ENCODE measurements around the gene RBBP4. TPM values are rescaled to one million over a fixed set of nuclear protein-coding genes. Genes with fewer than 3 reads are reported as not detected.
A peak's percentile ranks its signal among the peaks of the same experiment; 100 is the strongest.
"Not testable (repeated sequence)": the region's sequence is repeated elsewhere in the genome, so short reads cannot be mapped to it uniquely, and the experiment has no call there.

RBBP4 gene
- total RNA-seq, 1 donor from 2014 or later: 45.4 TPM

DNA sequence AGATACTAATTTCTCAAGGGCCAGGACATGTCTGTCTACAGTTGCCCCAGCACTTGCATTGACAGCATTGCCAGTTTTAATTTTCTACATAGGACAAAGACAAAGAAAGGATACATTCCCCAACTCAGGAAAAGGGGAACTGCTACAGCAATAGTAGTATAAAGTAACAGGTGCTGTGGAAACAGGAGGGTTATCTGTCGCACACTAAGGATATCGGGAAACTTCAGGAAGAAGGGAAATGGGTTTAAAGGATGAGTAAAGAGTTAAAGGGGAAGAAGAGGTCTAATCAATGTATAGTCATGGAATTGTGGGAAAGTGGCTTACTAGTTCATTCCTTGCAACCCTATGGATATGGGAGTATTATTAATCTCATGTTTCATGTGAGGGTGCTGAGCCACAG, 35.4 kb downstream of the RBBP4 start:
- Histone ChIP-seq H3K27ac (no peak overlapping the region), H3K36me3 (peaks cover 52 to 73% of the 10 kb centered on the region in 2 donors), H3K27me3 (no peaks in the 10 kb centered on the region), H3K9me3 (no peaks in the 10 kb centered on the region), H3K4me1 (peaks cover 0 to 9% of the 10 kb centered on the region in 2 donors), H3K4me3 (no peak overlapping the region)
- peak in 1 of 2 donors; percentile 3 for DNase-seq (ENCODE audit: low spot score in 2 of 2)
- no peak for TF ChIP-seq CTCF (IDR thresholded peaks at IDR 0.05)
- intact Hi-C loops (cut with DNase I): no loop called here

DNA sequence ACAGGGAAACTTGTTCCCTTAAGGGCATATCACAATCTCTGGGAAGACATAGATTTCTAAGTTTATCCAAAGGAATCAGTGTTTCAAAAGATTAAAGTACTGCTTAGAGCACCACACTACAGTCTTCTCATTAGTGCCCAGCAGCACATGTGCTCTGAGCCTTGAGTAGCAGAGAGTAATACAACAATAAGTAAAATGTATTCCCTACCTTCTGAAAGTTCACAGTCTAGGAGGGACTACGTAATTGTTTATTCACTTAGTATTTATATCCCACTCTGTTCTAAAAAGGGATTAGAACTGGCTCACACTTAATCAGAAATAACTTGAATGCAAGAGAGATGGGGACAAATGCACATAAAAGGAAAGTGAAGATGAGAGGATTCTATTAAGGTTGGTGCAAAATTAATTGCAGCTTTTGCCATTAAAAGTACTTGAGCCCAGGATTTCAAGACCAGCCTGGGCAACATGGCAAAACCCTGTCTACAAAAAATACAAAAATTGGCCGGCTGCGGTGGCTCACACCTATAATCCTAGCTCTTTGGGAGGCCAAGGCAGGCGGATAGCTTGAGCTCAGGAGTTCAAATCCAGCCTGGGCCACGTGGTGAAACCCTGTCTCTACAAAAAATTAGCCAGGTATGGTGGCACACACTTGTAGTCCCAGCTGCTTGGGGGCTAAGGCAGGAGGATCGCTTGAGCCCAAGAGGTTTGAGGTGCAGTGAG, 42.6 kb downstream of the RBBP4 start:
- no peak for TF ChIP-seq CTCF (IDR thresholded peaks at IDR 0.05)
- Histone ChIP-seq H3K4me3 (peak overlapping the region in 1 of 2 donors; percentile 17), H3K36me3 (peaks cover 33 to 41% of the 10 kb centered on the region in 2 donors), H3K27me3 (no peaks in the 10 kb centered on the region), H3K27ac (peak overlapping the region; percentile 86 to 87), H3K4me1 (peaks cover 17 to 37% of the 10 kb centered on the region in 2 donors), H3K9me3 (no peaks in the 10 kb centered on the region)
- intact Hi-C loops (cut with DNase I): no loop called here
- no peak for DNase-seq (ENCODE audit: low spot score in 2 of 2)

- peaks cover 17 to 39% of the 10 kb centered on the region in 2 donors for H3K4me1 ChIP-seq
- H3K4me3 ChIP-seq: peak overlapping the region in 1 of 2 donors; percentile 4
- H3K27me3 ChIP-seq: no peaks in the 10 kb centered on the region
- peak overlapping the region; percentile 86 to 87 for H3K27ac ChIP-seq
- peak in 1 of 2 donors; percentile 88 for DNase-seq (ENCODE audit: low spot score in 2 of 2)
- H3K9me3 ChIP-seq: no peaks in the 10 kb centered on the region
- H3K36me3 ChIP-seq: peaks cover 28 to 33% of the 10 kb centered on the region in 2 donors
- no peak for TF ChIP-seq CTCF (IDR thresholded peaks at IDR 0.05)
- intact Hi-C loops (cut with DNase I): no loop called here
Observed at GRCh38 chr1:32695098-32695904, 44.3 kb downstream of the RBBP4 start.

DNA sequence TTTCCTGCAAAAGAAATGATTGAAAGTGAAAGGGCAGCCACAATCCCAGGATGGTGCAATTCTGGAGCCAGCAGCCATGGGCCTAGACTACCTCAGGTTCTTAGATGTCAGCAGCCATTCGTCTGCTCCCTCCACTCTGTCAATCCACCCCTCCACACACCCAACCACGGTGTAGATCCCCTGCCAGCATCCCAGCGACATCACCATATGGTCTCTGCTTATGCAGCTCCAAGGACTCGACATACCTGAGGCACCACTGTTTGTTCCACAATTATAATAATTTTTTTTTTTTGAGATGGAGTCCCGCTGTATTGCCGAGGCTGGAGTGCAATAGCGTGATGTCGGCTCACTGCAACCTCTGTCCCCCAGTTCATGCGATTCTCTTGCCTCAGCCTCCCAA, 45.0 kb downstream of the RBBP4 start:
- H3K27ac ChIP-seq: peak overlapping the region; percentile 86 to 87
- intact Hi-C loops (cut with DNase I): no loop called here
- peaks cover 24 to 28% of the 10 kb centered on the region in 2 donors for H3K36me3 ChIP-seq
- TF ChIP-seq CTCF (IDR thresholded peaks at IDR 0.05): no peak
- H3K4me3 ChIP-seq: no peak overlapping the region
- no peaks in the 10 kb centered on the region for H3K27me3 ChIP-seq
- DNase-seq (ENCODE audit: low spot score in 2 of 2): no peak
- H3K4me1 ChIP-seq: peaks cover 17 to 34% of the 10 kb centered on the region in 2 donors
- no peaks in the 10 kb centered on the region for H3K9me3 ChIP-seq

DNA sequence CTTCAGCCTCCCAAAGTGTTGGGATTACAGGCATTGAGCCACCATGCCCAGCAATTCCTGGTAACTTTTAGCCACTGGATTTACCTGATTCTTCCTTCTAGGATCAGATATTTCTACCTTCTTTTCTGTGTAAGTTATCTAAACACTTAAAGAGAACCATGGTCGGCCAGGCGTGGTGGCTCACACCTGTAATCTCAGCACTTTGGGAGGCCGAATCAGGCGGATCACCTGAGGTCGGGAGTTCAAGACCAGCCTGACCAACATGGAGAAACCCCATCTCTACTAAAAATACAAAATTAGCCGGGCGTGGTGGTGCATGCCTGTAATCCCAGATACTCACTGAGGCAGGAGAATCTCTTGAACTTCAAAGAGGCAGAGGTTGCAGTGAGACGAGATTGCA, 46.0 kb downstream of the RBBP4 start:
- Histone ChIP-seq H3K4me1 (peaks cover 20 to 34% of the 10 kb centered on the region in 2 donors), H3K36me3 (peaks cover 21 to 24% of the 10 kb centered on the region in 2 donors), H3K27ac (peak overlapping the region in 1 of 2 donors; percentile 86)
- H3K9me3 ChIP-seq; H3K27me3 ChIP-seq; H3K4me3 ChIP-seq; DNase-seq (ENCODE audit: low spot score in 2 of 2); intact Hi-C loops (cut with DNase I): not testable (repeated sequence)

Measured in ascending aorta (tissue), 2 donors.